Calu3 (cell line): ENCODE measurements around the gene GET4. TPM values are rescaled to one million over a fixed set of nuclear protein-coding genes. Genes with fewer than 3 reads are reported as not detected.
A peak's percentile ranks its signal among the peaks of the same experiment; 100 is the strongest.

Source experiments
- BruUV-seq: library from RNA; stranded (reverse); fragments of 400-500 nt; replicated peaks from 2 replicates; lab custom pipeline; 2021; lab: Mats Ljungman, UMichigan
- CTCF ChIA-PET: fragments of 300-600 bp; sonication (Branson Sonifier 250); formaldehyde crosslinking; loops from one replicate; lab custom pipeline; 2022; ENCODE audit warnings: antibody characterized with exemption; lab: Charles Lee
- DNase-seq: peaks from one replicate; pipeline ENCODE4 v3.0.0; 2022
- H3K27ac Mint-ChIP-seq: one replicate; pipeline ENCODE4 v1.8.0; 2022; ENCODE audit warnings: mixed read lengths; ENCODE audit not compliant: unreplicated experiment
- H3K27me3 Mint-ChIP-seq: one replicate; pipeline ENCODE4 v1.8.0; 2022; ENCODE audit warnings: mixed read lengths; ENCODE audit not compliant: unreplicated experiment
- H3K36me3 Mint-ChIP-seq: one replicate; pipeline ENCODE4 v1.8.0; 2022; ENCODE audit warnings: mild to moderate bottlenecking, moderate library complexity, mixed read lengths; ENCODE audit not compliant: insufficient read depth, unreplicated experiment
- H3K4me1 Mint-ChIP-seq: one replicate; pipeline ENCODE4 v1.8.0; 2022; ENCODE audit warnings: mild to moderate bottlenecking, low read depth, mixed read lengths; ENCODE audit not compliant: unreplicated experiment
- H3K4me3 Mint-ChIP-seq: one replicate; pipeline ENCODE4 v1.8.0; 2022; ENCODE audit warnings: mild to moderate bottlenecking, low read depth, moderate library complexity, mixed read lengths; ENCODE audit not compliant: unreplicated experiment
- H3K9me3 Mint-ChIP-seq: one replicate; pipeline ENCODE4 v1.8.0; 2022; ENCODE audit warnings: low read depth, mixed read lengths; ENCODE audit not compliant: unreplicated experiment
- intact Hi-C: fragments of 100-400 bp; cut with micrococcal nuclease; formaldehyde crosslinking; loops from one replicate; pipeline ENCODE4 v1.10.0; 2022; ENCODE audit not compliant: unreplicated experiment
- total RNA-seq: library from RNA; stranded (reverse); gene quantifications from 2 replicates; pipeline ENCODE4 v1.2.3, GENCODE V29; 2022
- TF ChIP-seq, protein P1 (sequence below): fragments of 200-600 bp; IDR thresholded peaks from one replicate; pipeline ENCODE4 v1.8.0; 2022; ENCODE audit warnings: antibody characterized with exemption; ENCODE audit not compliant: unreplicated experiment

The GET4 gene
- total RNA-seq, 1 experiment from 2014 or later, result 145 TPM

DNA sequence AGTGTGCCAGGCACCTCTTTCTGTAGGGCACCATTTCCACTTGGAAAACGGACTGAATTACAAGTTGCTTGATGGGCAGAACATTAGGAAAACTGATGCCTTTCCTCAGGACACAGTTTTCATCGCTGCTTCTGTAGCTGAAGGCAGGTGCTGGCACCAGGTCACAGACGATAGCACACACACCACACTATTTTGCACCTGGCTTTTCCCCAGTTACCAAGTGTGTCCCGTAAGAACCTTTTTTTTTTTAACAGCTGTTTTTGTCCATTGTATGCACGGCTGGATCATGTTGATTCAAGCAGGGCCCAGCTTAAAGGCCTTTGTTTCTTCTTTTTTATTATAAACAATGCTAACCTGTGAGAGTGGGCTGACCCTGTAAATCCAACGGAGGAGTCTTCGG lies 1.3 kb upstream of the GET4 start:
- DNase-seq, result no peak
- H3K4me3 Mint-ChIP-seq, result no peak overlapping the region
- intact Hi-C loops, result loop anchor here (10.0 kb wide), 1 partner anchor 550 kb away; no protein-coding TSS in a partner anchor
- peaks cover 81% of the 10 kb centered on the region for H3K36me3 Mint-ChIP-seq
- no TSS peak for BruUV-seq
- TF ChIP-seq, protein P1, sequence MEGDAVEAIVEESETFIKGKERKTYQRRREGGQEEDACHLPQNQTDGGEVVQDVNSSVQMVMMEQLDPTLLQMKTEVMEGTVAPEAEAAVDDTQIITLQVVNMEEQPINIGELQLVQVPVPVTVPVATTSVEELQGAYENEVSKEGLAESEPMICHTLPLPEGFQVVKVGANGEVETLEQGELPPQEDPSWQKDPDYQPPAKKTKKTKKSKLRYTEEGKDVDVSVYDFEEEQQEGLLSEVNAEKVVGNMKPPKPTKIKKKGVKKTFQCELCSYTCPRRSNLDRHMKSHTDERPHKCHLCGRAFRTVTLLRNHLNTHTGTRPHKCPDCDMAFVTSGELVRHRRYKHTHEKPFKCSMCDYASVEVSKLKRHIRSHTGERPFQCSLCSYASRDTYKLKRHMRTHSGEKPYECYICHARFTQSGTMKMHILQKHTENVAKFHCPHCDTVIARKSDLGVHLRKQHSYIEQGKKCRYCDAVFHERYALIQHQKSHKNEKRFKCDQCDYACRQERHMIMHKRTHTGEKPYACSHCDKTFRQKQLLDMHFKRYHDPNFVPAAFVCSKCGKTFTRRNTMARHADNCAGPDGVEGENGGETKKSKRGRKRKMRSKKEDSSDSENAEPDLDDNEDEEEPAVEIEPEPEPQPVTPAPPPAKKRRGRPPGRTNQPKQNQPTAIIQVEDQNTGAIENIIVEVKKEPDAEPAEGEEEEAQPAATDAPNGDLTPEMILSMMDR, result no peak
- H3K4me1 Mint-ChIP-seq, result peaks cover 19% of the 10 kb centered on the region
- no peak overlapping the region for H3K27ac Mint-ChIP-seq
- no peaks in the 10 kb centered on the region for H3K9me3 Mint-ChIP-seq
- H3K27me3 Mint-ChIP-seq, result no peaks in the 10 kb centered on the region
- CTCF ChIA-PET, result interaction anchor here (0.6 to 1.2 kb wide), 3 partner anchors 58 to 1655 kb away, joined by 3 to 6 read pairs (median 3); no protein-coding TSS in a partner anchor

DNA sequence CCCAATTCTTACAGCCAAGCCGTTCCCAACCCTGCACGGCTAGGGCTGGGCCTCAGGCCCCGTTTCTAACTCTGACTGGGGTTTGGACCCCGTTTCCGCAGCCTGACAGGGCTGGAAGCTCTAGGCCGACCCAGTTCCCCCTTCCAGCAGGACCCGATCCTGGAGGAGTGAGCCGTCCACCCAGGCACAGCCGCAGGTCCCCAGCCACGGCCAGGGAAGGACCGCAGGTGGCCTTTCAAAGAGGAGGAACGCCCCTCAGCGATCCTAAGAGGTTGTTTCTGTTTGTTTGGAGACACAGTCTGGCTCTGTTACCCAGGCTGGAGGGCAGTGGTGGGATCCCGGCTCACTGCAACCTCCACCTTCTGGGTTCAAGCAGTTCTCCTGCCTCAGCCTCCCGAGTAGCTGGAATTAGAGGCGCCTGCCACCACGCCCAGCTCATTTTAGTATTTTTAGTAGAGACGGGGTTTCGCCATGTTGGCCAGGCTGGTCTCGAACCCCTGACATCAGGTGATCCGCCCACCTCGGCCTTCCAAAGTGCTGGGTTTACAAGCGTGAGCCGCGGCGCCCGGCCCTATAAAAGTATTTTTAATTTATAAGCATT lies 778 bp upstream of the GET4 start:
- H3K9me3 Mint-ChIP-seq, result no peaks in the 10 kb centered on the region
- H3K27ac Mint-ChIP-seq, result no peak overlapping the region
- H3K4me3 Mint-ChIP-seq, result peak overlapping the region; percentile 94
- BruUV-seq, result TSS peak; percentile 57
- peaks cover 19% of the 10 kb centered on the region for H3K4me1 Mint-ChIP-seq
- CTCF ChIA-PET, result interaction anchor here (0.6 to 1.2 kb wide), 5 partner anchors 59 to 1655 kb away, joined by 3 to 6 read pairs (median 3); partner anchors contain the start of gene ADAP1
- intact Hi-C loops, result loop anchor here (10.0 kb wide), 1 partner anchor 551 kb away; no protein-coding TSS in a partner anchor
- TF ChIP-seq, protein P1, result no peak
- DNase-seq, result no peak
- peaks cover 84% of the 10 kb centered on the region for H3K36me3 Mint-ChIP-seq
- no peaks in the 10 kb centered on the region for H3K27me3 Mint-ChIP-seq

DNA sequence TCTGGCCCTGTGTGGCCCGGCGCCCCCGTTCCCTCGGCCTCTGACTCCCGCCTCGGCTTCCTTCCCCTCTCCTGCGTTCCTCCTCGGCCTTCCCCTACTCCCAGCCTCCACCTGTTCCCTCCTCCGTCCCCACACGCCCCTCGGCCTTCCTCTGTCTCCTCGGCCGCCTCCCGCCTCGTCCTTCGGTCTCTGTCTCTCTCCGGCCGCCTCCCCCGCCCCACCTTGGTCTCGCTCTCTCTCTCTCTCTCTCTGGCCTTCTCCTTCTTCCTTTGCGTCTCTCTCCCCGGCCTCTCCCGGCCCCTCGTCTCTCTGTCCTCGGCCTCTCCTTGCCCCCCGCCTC lies 588 bp downstream of the GET4 start:
- TF ChIP-seq, protein P1, result no peak
- H3K4me1 Mint-ChIP-seq, result peaks cover 23% of the 10 kb centered on the region
- no peak for DNase-seq
- H3K4me3 Mint-ChIP-seq, result peak overlapping the region; percentile 94
- intact Hi-C loops, result loop anchor here (10.0 kb wide), 1 partner anchor 552 kb away; no protein-coding TSS in a partner anchor
- H3K36me3 Mint-ChIP-seq, result peaks cover 85% of the 10 kb centered on the region
- BruUV-seq, result no TSS peak
- H3K27ac Mint-ChIP-seq, result peak overlapping the region; percentile 98
- H3K9me3 Mint-ChIP-seq, result no peaks in the 10 kb centered on the region
- no peaks in the 10 kb centered on the region for H3K27me3 Mint-ChIP-seq
- CTCF ChIA-PET, result interaction anchor here (0.6 kb wide), 1 partner anchor 62 kb away, joined by 3 read pairs; no protein-coding TSS in a partner anchor

DNA sequence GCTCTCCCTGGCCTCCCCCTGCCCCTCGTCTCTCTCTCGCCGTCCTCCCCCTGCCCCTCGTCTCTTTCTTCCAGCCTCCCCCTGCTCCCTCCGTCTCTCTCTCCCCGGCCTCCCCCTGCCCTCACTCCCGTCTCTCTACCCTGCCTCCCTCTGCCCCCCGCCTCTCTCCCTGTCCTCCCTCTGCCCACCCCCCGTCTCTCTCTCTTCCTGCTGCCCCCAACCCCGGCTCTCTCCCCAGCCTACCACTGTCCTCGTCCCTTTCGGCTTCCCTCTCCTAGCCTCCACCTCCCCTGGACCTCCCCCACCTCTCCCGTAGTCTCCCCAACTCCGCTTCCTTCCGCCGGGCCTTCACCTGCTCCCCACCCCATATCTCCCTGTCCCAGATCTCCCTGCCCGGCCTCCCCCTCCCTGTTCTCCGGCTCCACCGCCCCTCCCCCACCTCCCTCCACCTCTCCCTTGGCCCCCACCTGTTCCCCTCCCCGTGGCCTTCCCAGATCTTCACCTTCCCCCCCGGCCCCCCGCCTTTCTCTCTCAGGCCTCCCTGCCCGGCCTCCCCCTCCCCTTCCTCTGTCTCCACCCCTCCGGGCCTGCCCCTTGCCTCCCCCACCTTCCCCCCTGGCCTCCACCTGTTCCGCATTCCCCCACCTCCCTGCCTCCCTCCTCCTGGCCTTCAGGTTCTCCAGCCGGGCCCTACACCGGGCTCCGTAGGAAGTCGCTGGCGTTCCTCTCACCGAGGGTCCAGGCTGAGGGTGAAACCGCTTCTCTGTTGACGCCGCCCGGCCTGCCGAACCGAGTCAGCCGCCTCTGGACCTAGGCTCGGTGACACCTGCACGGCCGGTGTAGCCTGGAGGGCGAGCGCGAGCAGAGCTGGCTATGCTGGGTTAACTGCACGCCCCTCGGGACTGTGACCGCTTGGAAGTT lies 1.2 kb downstream of the GET4 start:
- Mint-ChIP-seq H3K27me3 (no peaks in the 10 kb centered on the region), H3K36me3 (peaks cover 83% of the 10 kb centered on the region), H3K9me3 (no peaks in the 10 kb centered on the region), H3K27ac (peak overlapping the region; percentile 98), H3K4me3 (peak overlapping the region; percentile 94), H3K4me1 (peaks cover 27% of the 10 kb centered on the region)
- CTCF ChIA-PET, result no interaction called here
- BruUV-seq, result no TSS peak
- intact Hi-C loops, result loop anchor here (10.0 kb wide), 1 partner anchor 553 kb away; no protein-coding TSS in a partner anchor
- TF ChIP-seq, protein P1, result no peak
- peak; percentile 86 for DNase-seq
